Activated T-cell treated with anti-CD3 and anti-CD28 coated beads, Interleukin-2, amount 50 U/mL, for 4 hours (primary cell): Measurements from ENCODE around the gene MED12. TPM values are rescaled to one million over a fixed set of nuclear protein-coding genes. Genes with fewer than 3 reads are reported as not detected.
"Not testable (repeated sequence)": the region's sequence is repeated elsewhere in the genome, so short reads cannot be mapped to it uniquely, and the experiment has no call there.

Experiments
- ATAC-seq, 2 donors: fragments of 200-7000 bp; cut with Tn5 transposase; one replicate each; pipeline ENCODE4 v1.10.0; 2021
- DNase-seq: peaks from one replicate; pipeline ENCODE4 v3.0.0-alpha.2; 2020
- H3K27me3 Mint-ChIP-seq: one replicate; pipeline ENCODE4 v1.8.0; 2021; ENCODE audit warnings: low read depth, mixed read lengths
- H3K36me3 Mint-ChIP-seq: one replicate; pipeline ENCODE4 v1.8.0; 2022; ENCODE audit warnings: mixed read lengths; ENCODE audit not compliant: insufficient read depth
- H3K4me1 Mint-ChIP-seq: one replicate; pipeline ENCODE4 v1.8.0; 2021; ENCODE audit warnings: low read depth, mixed read lengths
- H3K4me3 Mint-ChIP-seq: one replicate; pipeline ENCODE4 v1.8.0; 2021; ENCODE audit warnings: mild to moderate bottlenecking, moderate library complexity, mixed read lengths
- H3K9me3 Mint-ChIP-seq: one replicate; pipeline ENCODE4 v1.8.0; 2021; ENCODE audit warnings: mixed read lengths
- total RNA-seq, 3 donors: library from RNA; stranded (reverse); gene quantifications; one replicate each; pipeline ENCODE4 v1.2.1, GENCODE V29; 2021

The MED12 gene
- total RNA-seq, 3 donors from 2014 or later: 33.7 to 43.9 (median 39.8) TPM

GRCh38 chrX:71162981-71163380 lies 44.6 kb downstream of the MED12 start:
- Mint-ChIP-seq H3K9me3 (no peaks in the 10 kb centered on the region), H3K4me1 (peaks cover 10% of the 10 kb centered on the region), H3K27me3 (no peaks in the 10 kb centered on the region), H3K4me3 (no peak overlapping the region), H3K36me3 (peaks cover 4% of the 10 kb centered on the region)
- DNase-seq (no peak), ATAC-seq (no peak)

GRCh38 chrX:71164071-71164470 lies 45.7 kb downstream of the MED12 start:
- Mint-ChIP-seq H3K4me3 (no peak overlapping the region), H3K27me3 (no peaks in the 10 kb centered on the region), H3K4me1 (peaks cover 5% of the 10 kb centered on the region), H3K36me3 (peaks cover 4% of the 10 kb centered on the region), H3K9me3 (no peaks in the 10 kb centered on the region)
- DNase-seq: no peak
- ATAC-seq: no peak

GRCh38 chrX:71166461-71166860 lies 48.1 kb downstream of the MED12 start:
- Mint-ChIP-seq H3K9me3 (no peaks in the 10 kb centered on the region), H3K4me1 (peaks cover under 1% of the 10 kb centered on the region), H3K27me3 (no peaks in the 10 kb centered on the region), H3K4me3 (no peak overlapping the region), H3K36me3 (peaks cover 4% of the 10 kb centered on the region)
- DNase-seq: no peak
- ATAC-seq: no peak

- no peak for ATAC-seq
- no peaks in the 10 kb centered on the region for H3K27me3 Mint-ChIP-seq
- H3K4me3 Mint-ChIP-seq: no peak overlapping the region
- DNase-seq: no peak
- no peaks in the 10 kb centered on the region for H3K9me3 Mint-ChIP-seq
- H3K4me1 Mint-ChIP-seq: peaks cover 2% of the 10 kb centered on the region
- peaks cover 2% of the 10 kb centered on the region for H3K36me3 Mint-ChIP-seq
These were observed 48.8 kb downstream of the MED12 start for GRCh38 chrX:71167031-71167781.

GRCh38 chrX:71168134-71168533 lies 49.7 kb downstream of the MED12 start:
- ATAC-seq: no peak
- DNase-seq: no peak
- Mint-ChIP-seq H3K27me3 (no peaks in the 10 kb centered on the region), H3K4me3 (no peak overlapping the region), H3K4me1 (peaks cover 2% of the 10 kb centered on the region), H3K9me3 (no peaks in the 10 kb centered on the region), H3K36me3 (peaks cover 2% of the 10 kb centered on the region)

- H3K36me3 Mint-ChIP-seq: peaks cover 6% of the 10 kb centered on the region
These were observed 51.2 kb downstream of the MED12 start for GRCh38 chrX:71169586-71169985.

GRCh38 chrX:71170660-71171059 lies 52.3 kb downstream of the MED12 start:
- no peaks in the 10 kb centered on the region for H3K27me3 Mint-ChIP-seq
- no peaks in the 10 kb centered on the region for H3K9me3 Mint-ChIP-seq
- no peak overlapping the region for H3K4me3 Mint-ChIP-seq
- H3K36me3 Mint-ChIP-seq: peaks cover 7% of the 10 kb centered on the region
- ATAC-seq: no peak
- DNase-seq: no peak
- peaks cover 2% of the 10 kb centered on the region for H3K4me1 Mint-ChIP-seq

More at GRCh38 chrX:71169586-71169985, 51.2 kb downstream of the MED12 start:
- no peak for DNase-seq
- H3K27me3 Mint-ChIP-seq: no peaks in the 10 kb centered on the region
- no peaks in the 10 kb centered on the region for H3K9me3 Mint-ChIP-seq
- no peak overlapping the region for H3K4me3 Mint-ChIP-seq
- peaks cover 2% of the 10 kb centered on the region for H3K4me1 Mint-ChIP-seq
- no peak for ATAC-seq

GRCh38 chrX:71171110-71171801 lies 52.9 kb downstream of the MED12 start:
- ATAC-seq: no peak
- Mint-ChIP-seq H3K9me3 (no peaks in the 10 kb centered on the region), H3K27me3 (no peaks in the 10 kb centered on the region), H3K36me3 (peaks cover 7% of the 10 kb centered on the region), H3K4me1 (peaks cover 2% of the 10 kb centered on the region), H3K4me3 (no peak overlapping the region)
- DNase-seq: no peak

GRCh38 chrX:71173440-71173839 lies 55.0 kb downstream of the MED12 start:
- Mint-ChIP-seq H3K4me1 (peaks cover 2% of the 10 kb centered on the region), H3K9me3 (no peaks in the 10 kb centered on the region), H3K27me3 (no peaks in the 10 kb centered on the region), H3K4me3 (no peak overlapping the region), H3K36me3 (peaks cover 11% of the 10 kb centered on the region)
- no peak for DNase-seq
- no peak for ATAC-seq

- peaks cover 11% of the 10 kb centered on the region for H3K36me3 Mint-ChIP-seq
- peaks cover 6% of the 10 kb centered on the region for H3K4me1 Mint-ChIP-seq
- H3K9me3 Mint-ChIP-seq: no peaks in the 10 kb centered on the region
- H3K4me3 Mint-ChIP-seq: no peak overlapping the region
- ATAC-seq (no peak), DNase-seq (no peak)
- H3K27me3 Mint-ChIP-seq: no peaks in the 10 kb centered on the region
These were observed 56.4 kb downstream of the MED12 start for GRCh38 chrX:71174795-71175194.

- Mint-ChIP-seq H3K36me3 (peaks cover 11% of the 10 kb centered on the region), H3K9me3 (no peaks in the 10 kb centered on the region), H3K27me3 (no peaks in the 10 kb centered on the region), H3K4me3 (no peak overlapping the region), H3K4me1 (peaks cover 6% of the 10 kb centered on the region)
- ATAC-seq (no peak), DNase-seq (no peak)
These were observed 57.1 kb downstream of the MED12 start for GRCh38 chrX:71175531-71175930.

- DNase-seq: no peak
- no peaks in the 10 kb centered on the region for H3K27me3 Mint-ChIP-seq
- peaks cover 11% of the 10 kb centered on the region for H3K36me3 Mint-ChIP-seq
- H3K9me3 Mint-ChIP-seq: no peaks in the 10 kb centered on the region
- H3K4me3 Mint-ChIP-seq: no peak overlapping the region
- peaks cover 7% of the 10 kb centered on the region for H3K4me1 Mint-ChIP-seq
- no peak for ATAC-seq
These were observed 58.9 kb downstream of the MED12 start for GRCh38 chrX:71177327-71177726.

- no peak for ATAC-seq
- Mint-ChIP-seq H3K4me3 (no peak overlapping the region), H3K4me1 (peaks cover 13% of the 10 kb centered on the region), H3K36me3 (peaks cover 7% of the 10 kb centered on the region), H3K9me3 (no peaks in the 10 kb centered on the region), H3K27me3 (no peaks in the 10 kb centered on the region)
- peak; percentile 38 for DNase-seq
These were observed 60.5 kb downstream of the MED12 start for GRCh38 chrX:71178908-71179307.

GRCh38 chrX:71180579-71181265 lies 62.3 kb downstream of the MED12 start:
- not testable (repeated sequence) for H3K9me3 Mint-ChIP-seq, ATAC-seq, DNase-seq, H3K27me3 Mint-ChIP-seq, H3K36me3 Mint-ChIP-seq
- H3K4me1 Mint-ChIP-seq: peaks cover 13% of the 10 kb centered on the region
- peak overlapping the region; percentile 57 for H3K4me3 Mint-ChIP-seq
